Measurements from ENCODE around the gene ZNF705A.
"Not testable (repeated sequence)": the region's sequence is repeated elsewhere in the genome, so short reads cannot be mapped to it uniquely, and the experiment has no call there.

Gene ZNF705A

DNA sequence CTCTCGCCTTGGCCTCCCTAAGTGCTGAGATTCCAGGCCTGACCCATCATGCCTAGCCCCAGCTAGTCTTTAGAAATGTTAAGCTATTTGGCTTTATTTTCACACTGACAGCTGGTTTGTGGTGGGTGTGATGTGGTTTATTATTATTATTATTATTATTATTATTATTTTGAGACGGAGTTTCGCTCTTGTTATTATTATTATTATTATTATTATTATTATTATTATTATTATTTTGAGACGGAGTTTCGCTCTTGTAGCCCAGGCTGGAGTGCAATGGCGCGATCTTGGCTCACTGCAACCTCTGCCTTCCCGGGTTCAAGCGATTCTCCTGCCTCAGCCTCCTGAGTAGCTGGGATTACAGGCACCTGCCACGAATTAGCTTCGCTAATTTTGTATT lies 71.8 kb downstream of the ZNF705A start:
- not testable (repeated sequence) for DNase-seq (ENCODE audit: low read depth); H3K4me3 ChIP-seq (ENCODE audit: low read depth, low read length)

DNA sequence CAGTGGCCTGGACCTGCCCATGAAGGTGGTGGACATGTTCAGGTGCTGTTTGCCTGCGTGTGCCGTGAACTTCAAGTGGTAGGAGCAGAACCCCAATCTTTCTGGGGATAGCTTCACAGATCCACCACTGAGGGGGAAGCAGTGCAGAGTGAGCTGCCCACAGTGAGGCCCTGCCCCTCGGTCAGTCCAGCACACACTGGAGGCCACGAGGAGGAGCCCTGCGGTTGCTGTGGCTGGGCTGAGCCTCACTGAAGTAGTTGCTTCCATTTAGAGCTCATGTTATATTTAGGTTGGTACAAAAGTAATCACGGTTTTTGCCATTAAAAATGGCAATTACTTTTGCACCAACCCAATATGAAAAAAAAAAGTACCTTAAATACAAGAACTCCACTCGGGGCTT lies 72.7 kb downstream of the ZNF705A start:
- DNase-seq (ENCODE audit: low read depth): not testable (repeated sequence)

More for the DNA sequence above, 72.7 kb downstream of the ZNF705A start:
- not testable (repeated sequence) for H3K4me3 ChIP-seq (ENCODE audit: low read depth, low read length)
